HG03342 (cell line): ENCODE measurements around the gene PHLDA2.

ENCODE experiments used
- ATAC-seq: cut with Tn5 transposase; IDR thresholded peaks from one replicate; pipeline ENCODE4 v1.9.1; 2021; ENCODE audit warnings: mild to moderate bottlenecking, moderate library complexity; ENCODE audit not compliant: unreplicated experiment

Gene PHLDA2

DNA sequence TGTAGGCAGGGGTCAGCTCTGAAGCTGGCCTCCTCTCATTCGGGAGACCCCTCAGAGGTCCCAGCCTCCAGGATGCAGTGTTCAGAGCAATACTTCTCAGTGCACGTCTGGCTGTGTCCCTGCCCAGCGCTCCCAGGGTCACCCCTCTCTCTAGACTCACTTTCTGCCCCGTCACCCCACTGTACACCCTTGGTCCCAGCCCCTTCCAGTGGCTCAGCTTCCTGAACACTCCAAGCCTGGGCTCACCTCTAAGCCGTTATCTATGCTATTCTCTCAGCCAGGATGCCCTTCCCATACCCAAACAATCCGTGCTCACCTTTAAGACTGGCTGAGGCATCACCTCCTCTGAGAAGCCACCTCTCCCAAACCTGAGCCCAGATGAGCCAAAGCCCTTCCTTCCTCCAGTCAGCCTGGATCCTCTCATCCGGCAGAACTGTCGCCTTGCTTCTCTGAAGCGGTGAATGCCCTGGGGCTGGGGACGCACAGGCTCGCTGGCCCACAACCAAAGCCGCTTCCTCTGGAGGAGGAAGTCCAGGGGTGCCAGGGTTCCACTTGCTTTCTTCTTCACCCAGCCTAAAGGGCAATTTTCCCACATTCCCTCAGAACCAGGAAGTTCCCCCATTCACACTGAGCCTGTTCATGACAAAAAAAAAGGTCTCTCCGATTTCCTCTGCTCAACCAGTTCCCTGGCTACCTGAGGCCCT is 30.0 kb downstream of the PHLDA2 start:
- no peak for ATAC-seq

DNA sequence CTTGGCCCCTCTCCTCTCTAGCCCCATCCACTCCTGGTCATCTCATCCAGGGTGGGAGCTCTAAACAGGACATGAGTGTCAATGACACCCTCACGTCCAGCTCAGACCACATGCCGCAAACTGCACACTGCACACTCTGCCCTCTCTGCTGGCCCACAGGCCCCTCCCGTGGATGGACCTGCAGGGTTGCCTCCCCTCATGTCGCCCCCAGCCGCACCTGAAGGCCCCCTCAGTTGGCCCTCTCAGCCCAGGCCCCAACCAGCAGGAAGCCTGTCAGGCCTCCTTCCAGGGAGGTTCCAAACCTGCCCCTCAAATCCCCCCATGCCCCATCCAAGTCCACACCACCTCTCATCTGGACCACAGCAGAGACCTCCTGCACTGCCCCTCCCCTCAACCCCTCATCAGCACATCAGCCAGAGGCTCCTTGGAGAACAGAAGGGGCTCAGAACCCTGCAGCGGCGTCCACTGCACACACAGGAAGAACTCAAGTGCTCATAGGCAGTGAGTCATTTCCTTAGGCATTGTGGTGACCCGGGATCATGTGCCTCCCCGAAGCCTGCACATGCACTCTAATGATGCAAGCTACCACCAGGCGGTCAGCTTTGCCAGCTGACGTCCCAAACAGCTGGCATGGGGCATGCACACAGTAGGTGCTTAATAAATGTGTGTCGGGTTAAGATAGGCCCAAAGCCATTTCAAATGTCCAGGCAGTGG is 30.7 kb downstream of the PHLDA2 start:
- ATAC-seq: peak; percentile 30

DNA sequence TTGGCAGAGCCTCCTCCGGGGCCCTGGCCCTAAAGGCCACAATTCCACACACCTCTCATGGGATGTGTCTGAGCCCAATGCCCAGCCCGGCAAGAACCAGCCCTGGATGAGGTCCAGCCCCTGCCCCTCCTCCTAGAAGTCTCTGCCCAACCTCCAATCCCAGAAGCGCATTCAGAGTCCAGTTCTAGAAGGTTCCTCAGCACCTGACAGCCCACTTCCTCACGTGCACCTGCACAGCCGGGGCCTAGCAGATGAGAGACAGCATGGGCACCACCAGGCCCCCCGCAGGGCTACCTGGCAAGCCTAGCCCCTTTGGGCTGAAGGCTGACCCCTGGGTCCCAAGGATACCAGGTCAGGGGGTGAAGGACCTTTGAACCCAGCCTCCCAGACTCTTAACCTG is 32.2 kb downstream of the PHLDA2 start:
- ATAC-seq: no peak

DNA sequence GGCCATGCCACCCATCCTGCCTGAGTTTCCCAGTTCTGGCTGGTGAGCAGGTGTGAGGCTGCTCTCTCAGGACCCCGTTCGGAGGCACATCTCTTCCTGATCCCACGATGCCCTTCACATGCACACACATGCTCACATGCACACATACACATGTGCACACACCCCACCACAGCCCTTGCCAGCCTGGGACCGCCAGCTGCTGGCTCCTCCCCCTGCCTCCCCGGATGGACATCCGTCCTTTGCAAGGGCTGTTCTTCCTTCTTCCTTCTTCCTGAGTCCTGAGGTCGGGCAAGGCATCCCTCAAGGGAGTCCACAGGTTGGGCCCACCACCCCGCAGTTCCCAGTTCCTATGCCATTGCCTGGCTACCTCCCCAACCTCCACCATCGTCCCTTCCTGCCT is 33.2 kb downstream of the PHLDA2 start:
- ATAC-seq: no peak

DNA sequence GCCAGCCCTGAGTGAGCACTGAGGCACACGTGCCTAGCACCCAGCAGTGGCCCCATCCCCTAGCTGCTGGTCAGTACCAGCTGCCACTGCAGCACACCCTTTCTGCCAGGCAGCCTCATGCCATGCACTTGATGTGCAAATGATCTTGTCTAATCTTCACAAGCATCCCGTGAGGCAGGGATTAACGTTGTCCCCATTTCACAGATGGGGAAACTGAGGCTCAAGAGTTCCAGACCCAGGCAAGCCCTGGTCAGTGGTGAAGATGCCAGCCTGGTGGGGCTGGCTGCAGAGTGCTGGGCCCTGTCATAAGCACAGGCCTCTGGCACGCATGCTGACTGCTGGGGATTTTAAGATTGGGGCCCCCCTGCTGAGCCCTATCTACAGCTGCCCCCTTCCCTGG is 35.3 kb downstream of the PHLDA2 start:
- no peak for ATAC-seq

DNA sequence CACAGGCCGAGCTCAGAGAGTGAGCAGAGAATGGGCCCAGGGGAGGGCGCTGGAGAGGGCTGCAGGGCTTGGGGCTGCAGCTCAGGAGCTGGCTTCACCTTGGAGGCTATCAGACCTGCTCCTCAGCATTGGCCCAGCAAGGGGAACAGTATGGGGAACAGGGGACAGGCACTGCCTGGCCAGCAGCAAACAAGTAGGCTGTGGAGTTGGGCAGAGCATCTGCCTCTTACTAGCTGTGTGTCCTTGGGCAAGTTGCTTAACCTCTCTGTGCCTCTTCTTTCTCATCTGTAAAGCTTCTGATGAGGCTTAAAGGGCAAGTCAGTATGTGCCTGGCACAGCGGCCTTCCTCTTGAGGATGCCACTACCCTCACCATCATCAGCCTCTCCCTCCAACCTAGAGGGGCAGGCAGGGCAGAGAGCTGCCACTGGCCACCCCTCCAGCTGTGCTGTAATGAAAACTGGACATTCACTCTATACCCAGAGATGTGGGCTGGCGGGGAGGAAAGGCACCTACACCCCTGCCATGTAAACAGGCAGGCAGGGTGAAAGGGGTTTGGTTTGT is 36.2 kb downstream of the PHLDA2 start:
- ATAC-seq: peak; percentile 44

DNA sequence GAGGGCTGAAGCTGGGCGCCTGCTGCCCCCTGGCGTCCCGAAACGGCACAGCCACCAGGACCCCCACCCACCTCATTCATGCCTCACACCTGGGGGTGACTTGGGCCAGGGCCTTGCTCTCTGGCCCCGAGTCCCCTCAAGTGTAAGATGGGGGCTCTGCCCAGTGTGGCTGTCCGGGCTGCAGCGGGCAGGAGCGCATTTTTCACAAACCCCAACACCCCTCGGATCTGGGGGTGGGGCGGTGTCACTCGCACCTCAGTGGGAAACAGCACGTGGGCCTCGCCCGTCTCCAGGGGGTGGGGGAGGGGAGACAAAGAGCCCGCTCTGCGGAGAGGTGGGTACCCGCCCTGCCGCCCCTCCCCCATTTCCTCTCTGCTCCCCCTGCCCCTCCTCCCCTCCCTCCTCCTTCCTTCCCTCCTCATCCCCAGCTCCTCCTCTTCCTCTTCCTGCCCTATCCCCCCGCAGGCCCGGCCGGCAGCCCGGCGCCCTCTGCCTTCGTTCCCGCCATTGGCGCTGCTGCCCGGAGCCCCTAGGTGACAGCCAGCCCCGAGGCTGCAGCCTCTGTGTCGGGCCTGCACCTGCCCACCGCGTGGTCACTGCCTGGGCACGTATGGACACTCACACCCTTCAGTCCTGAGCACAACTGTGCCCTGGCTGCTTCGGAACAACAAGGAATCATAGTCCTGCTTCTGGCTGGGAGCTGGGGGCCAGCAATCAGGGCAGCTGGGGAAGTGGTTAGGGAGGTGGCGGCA is 36.8 kb downstream of the PHLDA2 start:
- ATAC-seq: peak; percentile 50

DNA sequence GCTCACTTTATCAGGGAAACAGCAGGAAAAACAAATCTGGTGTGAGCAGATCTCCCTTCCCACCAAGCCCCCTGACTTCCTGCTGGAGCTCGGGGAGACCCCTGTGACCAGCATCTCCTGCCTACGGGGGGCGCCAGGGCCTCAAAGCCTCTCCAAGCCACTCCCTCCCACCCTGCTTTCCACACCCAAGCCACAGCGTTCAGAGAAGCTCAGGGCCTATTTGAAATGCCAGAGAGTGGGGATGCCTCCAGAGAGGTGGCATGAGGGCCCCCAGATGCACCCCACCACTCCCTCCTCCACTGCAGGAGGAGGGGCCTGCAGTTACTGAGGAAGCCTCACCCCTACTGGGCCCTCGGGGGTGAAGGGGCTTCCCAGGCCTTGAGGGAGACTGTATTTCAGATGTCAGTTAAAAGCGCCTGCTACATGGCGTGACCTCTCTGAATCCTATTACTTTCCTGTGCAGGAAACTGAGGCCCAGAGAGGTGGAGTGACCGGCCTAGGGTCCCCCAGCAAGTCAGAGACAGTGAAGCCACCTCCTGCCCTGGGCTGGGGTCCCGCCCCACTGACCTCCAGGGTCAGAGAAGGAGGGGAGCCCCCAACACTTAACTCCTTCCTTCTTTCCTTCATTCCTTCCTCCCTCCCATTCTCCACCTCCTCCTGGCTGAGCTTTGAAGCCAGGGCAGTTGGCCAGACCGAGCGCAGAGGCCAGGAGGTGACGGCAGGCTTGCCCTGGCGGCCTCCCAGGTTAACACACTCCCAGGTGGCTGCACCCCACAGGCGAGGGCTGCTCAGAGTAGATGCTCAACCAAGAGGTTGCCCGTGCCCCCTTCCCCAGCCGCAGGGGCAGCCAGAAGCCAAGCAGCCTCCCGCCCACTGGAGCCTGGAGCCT is 37.6 kb downstream of the PHLDA2 start:
- no peak for ATAC-seq

DNA sequence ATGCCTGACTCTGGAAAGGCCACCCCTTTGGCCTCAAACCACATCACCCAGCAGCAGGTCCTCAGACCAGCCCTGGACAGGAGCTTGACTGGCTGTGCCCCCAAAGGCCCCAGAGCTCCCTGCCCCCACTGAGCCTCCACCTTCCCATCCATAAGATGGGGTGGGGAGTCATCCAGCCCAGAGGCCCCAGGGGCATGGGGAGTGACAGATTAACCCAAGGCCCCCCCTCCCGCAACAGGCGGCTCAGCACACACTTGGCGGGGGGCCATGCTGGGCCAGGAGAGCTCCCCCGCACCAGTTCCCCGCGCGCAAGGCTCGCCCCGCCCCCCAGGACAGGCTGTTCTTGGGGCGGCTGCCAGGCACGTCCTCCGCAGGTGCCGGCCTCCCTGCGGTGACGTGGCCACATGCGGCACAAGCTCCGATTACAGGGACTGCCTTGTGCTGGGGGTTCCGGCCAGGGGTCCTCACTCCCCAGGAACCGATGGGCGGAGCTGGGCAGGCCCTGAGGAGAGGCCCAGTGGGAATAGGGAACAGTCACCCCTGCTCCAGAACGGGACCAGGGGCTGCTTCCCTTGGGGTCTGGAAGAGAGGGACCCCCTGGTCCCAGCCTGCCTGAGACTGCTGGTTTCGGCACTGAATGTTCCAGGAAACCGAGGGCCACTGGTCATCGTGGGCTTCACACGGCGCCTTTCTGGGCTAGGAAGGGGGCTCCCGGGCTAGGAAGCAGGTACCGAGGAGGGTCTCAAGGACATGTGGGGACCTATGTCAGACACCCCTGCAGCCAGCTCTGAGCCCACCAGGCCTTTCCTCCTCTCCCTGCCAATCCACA is 38.5 kb downstream of the PHLDA2 start:
- ATAC-seq: no peak

DNA sequence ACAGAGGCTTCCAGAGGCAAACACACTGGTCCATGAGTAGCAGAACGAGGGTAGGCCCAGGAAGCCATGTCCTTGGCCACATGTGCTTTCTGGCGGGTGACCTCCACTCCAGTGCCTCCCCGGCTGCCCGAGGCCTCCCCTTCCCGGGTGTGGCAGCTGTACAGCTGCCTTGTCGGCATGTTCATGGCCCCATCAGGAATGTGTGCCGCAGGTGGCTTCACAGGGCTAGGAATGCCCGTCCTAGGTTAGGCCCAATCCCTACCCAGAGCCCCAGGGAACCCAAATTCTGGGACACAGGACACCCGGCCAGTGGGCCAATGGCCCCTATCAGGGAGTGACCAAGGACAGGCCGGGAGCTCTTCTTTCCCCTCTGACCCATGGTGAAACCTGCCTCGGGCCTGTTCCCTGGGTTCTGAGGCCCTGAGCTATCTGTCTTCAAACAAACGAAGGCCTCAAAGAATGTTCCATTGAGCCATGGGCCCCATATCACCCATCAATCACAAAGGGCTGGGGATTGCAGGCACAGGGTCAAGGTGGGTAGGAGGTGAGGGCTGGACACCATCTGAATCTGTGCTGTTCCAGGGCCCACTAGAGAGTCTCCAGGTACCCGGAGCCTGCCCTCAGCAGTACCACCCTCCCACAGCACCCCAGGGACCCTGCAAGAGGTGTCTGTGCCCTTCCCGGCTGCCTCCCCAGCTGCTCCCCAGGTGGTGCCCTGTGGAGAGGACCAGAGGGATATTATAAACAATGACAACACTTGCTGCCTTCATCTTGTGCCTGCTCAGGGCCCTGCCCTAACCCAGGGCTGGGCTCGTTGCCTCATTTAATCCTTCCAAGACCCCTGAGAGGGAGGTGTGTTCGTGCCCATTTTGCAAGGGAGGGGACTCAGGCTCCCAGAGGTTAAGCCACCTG is 39.6 kb downstream of the PHLDA2 start:
- ATAC-seq: no peak

DNA sequence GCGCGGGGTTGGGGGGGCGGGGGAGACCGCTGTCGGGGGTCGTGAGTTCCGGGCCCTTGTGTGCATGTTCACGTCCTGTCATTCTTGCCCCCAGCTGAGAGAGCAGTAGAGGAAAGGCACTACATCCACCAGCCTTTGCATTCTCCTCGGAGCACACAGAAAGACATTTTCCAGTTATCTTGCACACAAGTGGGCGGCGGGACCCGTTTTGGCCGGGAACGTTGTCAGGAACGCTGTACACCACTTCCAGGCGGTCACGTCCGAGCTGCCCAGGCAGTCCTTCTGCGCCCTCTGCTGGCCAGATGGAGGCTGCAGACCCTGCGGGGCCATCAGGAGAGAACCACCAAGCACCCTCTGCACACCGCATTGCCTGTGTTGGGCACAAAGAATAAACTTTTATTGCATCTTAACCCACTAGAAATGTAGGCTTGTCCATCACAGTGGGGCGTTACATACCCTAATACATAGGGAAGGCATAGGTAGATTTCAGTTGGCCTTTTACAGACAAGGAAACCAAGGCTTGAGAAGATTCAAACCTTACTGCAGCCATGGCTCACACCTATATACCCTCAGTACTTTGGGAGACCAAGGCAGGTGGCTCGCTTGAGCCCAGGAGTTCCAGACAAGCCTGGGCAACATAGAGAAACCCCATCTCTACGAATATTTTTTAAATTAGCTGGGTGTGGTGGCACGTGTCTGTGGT is 40.8 kb downstream of the PHLDA2 start:
- no peak for ATAC-seq

DNA sequence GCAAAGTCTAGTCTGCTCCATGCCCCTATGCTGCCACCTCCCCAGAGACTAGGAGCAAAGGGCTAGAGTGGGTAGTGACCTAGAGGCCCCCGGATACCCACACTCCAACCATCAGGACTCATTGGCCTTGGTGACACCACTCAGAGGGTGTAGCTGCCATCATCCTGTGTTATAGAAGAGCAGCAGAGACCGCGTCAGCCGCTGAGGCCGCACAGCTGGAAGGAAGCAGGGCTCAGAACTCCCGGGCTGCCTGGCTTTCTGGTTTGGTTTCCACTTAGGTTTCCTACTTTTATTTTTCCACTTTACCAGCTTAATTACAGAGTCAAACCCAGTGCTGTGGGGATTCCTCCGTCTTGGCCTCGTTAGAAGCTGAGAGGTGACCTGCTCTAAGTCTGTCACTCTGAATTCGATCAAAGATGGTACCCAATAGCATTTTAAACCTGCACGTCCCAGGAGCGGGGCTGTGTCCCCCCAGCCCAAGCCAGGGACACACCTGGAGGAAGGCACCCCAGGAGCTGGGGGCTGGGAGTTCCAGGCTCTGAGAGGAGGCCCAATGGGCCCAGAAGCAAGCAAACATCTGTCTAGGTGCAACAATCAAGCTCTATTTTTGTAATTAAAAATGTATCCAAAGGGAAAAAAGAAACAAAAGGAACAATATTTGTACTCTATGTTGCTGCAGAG is 41.6 kb downstream of the PHLDA2 start:
- ATAC-seq: no peak

DNA sequence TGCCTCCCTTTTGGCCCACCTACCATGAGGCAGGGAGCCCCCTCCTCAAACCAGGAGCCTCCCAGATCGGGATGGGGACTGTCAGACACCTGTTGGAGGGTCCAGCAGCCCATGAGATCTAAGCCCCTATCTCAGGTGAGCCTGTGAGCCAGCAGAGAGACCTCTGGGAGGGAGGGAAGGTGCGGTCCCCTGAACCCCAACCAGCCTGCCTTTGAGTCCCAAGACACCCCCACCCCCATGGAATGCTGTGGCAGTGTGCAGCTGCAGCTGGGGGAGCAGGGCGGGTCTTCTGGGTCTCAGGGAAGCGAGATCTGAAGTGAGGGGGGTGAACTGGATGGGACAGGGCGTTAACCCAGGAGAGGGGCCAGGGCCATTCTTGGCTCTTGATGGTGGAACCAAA is 42.3 kb downstream of the PHLDA2 start:
- ATAC-seq: no peak

DNA sequence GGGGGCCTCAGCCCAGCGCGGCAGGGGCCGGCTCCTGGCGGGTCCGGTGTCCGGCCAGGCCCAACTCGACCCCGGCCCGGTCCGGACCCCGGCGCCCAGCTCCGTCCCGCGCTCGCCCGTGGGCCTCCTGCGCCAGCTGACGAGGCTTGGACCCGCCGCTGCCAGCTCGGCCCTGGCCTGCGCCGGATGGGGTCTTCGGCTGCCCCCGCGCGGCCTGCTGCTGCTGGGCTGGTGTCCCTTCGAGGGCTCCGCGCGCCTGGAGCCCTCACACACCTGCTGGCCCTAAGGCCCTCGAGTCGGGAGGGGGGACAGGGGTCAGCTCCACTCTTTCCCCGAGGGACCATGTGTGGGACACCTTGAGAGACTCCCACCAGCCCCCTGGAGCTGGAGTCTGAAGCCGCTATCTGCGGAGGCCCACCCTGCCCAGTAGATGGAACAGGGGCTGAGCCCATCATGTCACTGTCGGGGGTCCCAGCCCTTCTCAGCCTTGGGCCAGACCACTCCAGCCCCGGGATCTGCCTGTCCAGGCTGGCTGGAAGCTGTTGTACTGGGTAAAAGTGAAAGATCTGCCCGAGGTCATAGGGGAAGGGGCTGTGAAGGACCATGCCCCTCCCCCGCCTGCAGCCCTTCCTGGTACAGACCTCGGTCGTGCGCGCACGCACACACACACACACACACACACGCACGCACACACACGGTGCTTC is 42.9 kb downstream of the PHLDA2 start:
- ATAC-seq: peak; percentile 5

DNA sequence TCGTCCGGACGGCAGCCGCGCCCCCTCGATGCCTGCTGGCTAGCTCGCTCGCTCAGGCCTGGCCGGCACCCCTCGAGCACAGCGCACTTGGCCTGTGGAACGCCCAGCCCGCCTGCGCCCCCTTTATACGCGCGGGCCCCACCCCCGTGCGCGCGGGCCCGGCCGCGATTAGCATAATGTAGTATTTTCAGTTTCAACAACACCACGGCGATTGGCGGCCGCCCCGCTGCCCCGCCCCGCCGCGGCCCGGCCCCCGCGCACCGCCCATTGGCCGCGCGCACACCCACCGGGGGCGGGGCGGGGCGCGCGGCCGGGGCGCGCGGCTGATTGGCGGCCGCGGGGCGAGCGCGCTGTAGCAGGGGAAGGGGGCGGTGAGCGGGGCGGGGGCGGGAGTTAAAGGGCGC is 43.5 kb downstream of the PHLDA2 start, which contains the start of gene CDKN1C:
TSS of gene CDKN1C (minus strand) at position 98 of the 404 bp plus-strand sequence. CDS start 319 bp downstream, outside the sequence.
- peak; percentile 71 for ATAC-seq

DNA sequence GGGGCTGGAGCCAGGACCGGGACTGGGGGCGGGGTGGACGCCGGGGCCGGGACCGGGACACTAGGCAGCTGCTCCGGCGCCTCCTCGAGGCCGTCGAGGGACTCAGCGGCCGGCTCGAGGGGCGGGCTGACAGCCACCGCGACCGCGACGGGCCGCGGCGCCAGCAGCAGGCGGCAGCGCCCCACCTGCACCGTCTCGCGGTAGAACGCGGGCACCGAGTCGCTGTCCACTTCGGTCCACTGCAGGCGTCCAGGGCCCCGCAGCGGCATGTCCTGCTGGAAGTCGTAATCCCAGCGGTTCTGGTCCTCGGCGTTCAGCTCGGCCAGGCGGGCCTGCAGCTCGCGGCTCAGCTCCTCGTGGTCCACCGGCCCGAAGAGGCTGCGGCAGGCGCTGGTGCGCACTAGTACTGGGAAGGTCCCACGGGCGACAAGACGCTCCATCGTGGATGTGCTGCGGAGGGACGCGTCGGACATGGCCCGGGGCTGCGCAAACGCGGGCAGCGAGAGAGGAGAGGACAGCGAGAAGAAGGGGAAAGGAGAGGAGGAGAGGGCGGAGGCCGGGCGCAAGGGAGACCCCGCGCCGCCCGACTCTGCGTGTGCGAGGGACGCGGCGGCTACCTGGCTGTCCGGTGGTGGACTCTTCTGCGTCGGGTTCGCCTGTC is 44.1 kb downstream of the PHLDA2 start:
- peak; percentile 3 for ATAC-seq
